Endothelial cell of hepatic sinusoid (primary cell): Measurements from ENCODE around the gene CASZ1.

ENCODE experiments used
- in situ Hi-C: cut with HindIII; loops from 2 replicates; pipeline ENCODE4 v1.10.0; 2017; ENCODE audit warnings: low sequenced_read_pairs

CASZ1 gene

DNA sequence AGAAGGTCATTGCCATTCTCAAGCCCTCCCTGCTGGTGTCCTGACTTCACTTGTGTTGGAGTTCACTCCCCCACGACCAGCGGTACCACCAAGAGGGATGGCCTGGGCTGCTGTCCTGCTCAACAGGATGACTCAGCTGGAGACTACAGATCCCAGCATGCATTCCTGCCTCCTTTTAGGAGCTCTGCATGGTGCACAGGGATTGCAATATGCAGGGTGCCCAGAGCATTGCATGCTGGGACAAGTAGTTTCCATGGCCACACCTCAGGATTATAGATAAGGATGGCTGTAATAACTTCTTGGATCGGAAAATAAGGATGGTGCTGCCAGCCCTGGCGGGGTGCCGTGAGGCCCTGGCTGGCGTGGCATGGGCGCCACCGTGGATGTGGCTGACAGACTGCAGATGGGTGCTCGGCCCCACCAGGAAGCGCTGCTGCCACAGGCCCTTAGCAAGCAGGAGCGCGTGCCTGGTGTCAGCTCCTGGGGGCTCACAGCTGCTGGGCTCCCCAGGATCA is 150.0 kb downstream of the CASZ1 start:
- in situ Hi-C loops: no loop called here

- in situ Hi-C loops: no loop called here
Measured at GRCh38 chr1:10644307-10645128, 151.9 kb downstream of the CASZ1 start.

DNA sequence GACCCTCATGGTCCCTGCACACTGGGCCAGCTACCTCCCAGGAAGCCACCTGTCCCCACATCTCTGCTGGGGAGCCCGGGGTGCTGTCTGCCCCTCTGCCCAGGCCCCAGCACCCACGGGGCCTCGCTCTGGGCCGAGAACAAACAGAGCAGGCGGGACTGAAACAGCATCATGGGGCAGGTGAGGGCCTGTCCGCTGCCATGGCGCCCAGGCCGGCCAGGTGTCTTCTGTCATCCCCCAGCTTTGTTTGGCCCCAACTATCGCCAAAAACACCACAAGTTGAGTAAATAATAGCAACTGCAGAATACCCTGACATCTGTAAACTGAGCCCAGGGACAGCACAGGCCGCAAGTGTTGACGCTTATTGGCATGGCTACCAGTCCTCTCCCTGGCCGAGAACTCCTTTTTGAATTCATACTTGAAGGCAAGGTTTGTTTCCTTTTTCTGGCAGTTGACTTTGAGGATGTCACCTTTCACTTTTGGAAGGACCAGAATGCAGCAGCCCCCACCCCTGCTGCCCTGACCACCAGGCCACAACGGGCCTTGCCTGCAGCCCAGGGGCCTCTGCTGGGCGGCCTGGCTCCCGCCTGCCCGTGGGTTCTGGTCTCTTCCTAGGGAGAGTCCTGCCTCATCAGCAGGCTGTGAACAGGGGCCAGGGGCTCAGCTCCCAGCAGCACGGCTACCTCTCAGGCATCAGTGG is 152.7 kb downstream of the CASZ1 start:
- in situ Hi-C loops: no loop called here

DNA sequence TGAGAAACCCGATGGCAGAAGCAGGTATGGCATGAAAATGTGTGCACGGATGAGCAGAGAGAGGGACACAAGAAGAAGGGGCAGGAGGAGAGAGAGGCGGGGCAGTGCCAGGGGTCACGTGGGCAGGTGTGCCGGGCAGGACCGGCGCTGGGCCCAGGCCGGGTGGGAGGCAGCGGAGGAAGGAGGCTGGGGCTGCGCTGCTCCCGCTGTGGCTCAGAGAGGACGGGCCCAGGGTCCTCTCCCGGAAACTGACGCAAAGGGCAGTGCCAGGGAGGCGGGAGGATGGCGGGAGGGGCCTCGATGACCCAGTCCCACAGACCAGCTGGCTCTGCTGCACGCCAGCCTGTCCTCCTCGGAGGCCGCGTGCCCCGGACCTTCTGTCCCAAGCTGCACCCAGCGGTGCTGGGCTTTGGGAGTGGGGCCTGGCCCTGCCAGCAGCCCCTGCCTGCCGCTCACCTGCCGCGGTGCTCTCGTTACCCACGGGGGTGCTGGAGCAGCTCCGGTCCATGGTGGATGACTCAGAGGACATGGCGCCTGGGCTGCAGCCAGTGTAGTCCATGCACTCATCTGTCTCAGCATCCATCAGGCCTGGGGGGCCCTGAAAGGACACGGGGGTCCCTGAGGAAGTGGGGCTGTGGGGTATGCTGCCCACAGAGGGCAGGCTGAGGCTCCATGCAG is 153.9 kb downstream of the CASZ1 start:
- in situ Hi-C loops: no loop called here

DNA sequence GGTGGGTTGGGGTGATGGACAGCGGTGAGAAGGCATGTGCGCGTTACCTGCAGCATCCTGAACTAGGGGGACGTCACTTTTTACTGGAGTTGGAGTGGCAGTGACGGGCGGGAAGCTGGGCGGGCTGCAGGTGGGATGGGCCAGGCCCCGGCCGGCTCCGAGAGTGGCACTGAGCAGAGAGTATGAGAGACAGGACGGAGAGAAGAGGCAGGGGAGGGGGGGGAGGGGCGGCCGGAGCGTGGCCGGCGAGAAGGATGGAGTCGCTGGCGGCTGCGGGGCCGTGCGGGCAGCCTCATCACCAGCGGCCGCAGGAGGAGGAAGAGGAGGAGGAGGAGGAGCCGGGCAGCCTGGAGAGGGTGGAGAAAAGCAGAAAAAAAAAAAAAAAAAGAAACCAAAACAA is 154.5 kb downstream of the CASZ1 start:
- in situ Hi-C loops: no loop called here

- in situ Hi-C loops: no loop called here
Measured at GRCh38 chr1:10640843-10641553, 155.4 kb downstream of the CASZ1 start.

- in situ Hi-C loops: no loop called here
Measured at GRCh38 chr1:10639775-10640578, 156.5 kb downstream of the CASZ1 start.

DNA sequence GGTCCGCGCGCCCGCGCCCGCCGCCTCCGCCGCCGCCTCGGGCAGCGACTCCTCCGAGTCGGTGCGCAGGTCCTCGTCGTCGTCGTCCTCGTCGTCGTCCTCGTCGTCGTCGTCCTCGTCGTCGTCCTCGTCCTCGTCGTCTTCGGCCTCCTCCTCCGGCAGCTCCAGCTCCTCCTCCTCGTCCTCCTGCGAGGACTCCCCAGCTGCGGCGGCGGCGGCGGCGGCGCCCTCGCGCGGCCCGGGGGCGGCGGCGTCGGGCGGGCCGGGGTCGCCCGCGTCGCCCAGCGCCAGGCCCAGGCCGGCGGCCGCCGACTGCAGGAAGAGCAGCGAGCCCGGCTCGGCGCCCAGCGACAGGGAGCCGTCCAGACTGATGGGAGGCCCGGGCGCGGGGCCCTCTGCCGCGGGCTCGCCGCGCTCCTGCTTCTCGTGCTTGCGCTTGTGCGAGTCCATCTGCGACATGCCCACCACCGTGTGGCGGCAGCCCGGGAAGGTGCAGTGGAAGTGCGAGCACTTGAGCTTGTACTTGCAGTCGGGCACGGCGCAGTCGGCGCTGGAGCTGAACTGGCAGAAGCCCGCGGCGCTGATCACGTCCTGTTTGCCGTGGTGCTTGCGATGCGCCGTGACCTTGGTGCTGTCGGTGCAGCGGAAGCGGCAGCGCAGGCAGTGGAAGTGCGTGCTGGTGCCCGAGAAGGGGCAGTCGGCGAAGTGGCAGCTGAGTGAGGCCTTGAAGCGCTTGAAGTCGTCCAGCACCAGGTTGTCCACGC is 157.3 kb downstream of the CASZ1 start:
- in situ Hi-C loops: no loop called here

DNA sequence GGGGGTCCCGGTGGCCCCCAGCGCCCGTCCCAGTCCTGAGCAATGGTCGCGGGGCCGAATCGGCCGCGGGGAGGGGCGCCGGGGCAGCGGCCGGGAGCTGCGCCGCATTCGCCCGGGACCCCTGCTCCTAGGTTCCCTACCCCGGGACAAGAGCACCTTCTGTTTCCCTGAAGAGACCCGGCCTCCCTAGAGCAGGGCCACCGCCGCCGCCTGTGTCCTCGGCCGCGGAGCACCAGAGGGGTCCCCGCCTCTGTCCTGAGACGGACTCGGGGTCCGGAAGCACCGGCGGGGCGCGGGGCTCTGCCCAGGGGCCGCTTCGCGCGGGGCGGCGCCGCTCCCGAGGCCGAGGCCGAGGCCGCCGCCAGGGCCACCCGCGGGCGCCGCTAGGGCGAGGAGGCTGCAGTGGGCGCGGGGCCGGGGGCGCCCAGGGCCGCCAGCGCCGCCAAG is 157.9 kb downstream of the CASZ1 start:
- in situ Hi-C loops: no loop called here

DNA sequence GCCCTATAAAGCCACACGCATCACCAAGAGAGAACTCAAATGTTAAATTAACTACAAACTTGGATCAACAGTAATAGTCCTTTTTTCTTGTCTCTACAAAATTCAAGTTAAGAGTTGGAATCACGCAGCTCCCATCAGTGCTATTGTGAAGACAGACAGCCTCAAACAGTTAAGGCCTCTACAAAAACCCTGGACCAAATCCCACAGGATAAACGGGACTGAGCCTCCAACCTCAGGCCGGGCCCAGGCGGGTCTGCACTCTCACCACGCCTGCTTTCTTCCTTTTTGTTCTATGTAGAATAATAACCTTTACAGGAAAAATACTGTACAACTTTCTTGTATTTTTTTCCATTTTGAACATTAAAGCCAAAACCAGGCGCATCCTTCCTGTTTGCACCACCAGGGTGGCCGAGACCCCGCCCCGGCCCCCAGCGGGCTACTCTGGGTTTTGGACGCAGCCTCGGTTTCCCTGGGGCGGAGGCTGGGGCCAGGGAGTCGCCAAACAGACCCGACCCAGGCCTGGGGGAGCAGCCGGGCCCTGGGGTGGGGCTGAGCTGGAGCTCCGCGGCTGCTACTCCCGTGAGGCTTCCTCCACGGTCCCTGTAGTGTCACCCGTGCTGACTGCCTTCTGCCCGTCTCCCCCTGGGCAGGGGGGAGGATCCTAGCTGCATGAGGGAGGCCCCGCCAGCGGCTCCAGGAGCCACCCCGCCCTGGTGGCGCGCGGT is 158.4 kb downstream of the CASZ1 start:
- in situ Hi-C loops: no loop called here

GRCh38 chr1:10637400-10637799 is 159.0 kb downstream of the CASZ1 start:
- in situ Hi-C loops: no loop called here

- in situ Hi-C loops: no loop called here
Measured at GRCh38 chr1:10635992-10636391, 160.5 kb downstream of the CASZ1 start.

DNA sequence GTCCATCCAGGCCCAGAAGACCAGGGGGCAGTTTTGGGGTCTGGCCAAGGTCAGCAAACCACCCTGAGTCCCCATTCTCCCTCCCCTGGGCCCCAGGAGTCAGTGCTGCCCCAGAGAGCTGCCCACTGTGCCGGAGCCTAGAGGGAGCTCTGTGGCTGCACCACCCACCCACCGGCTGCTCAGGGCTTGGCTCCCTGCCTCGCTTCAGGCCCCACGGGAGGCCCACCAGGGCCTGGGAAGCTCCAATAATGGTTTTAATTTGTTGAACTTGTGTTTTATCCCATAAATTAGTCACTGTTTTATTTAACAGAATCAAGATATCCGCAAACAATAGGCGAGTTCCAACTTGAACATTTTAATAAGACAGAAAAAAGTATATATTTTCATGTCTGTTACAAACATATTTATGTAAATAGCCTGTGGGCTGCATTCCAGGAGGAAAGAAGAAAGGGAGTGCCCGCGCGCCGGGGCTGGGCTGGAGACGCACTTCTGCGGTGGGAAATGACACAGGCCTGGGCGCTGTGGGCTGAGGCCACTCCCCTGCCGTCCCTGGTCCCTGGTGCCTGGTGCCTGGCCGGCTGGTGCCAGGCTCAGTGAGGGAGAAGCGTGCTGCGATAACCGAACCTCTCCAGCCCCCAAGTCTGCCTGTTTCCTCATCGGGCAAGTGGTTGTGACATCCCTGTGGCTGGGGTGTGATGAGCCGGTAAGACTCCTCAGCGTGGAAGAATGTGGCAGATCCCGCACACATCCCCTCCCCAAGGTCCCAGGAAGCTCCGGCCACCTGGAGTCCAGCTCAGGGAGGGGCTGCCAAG is 161.2 kb downstream of the CASZ1 start:
- in situ Hi-C loops: no loop called here

DNA sequence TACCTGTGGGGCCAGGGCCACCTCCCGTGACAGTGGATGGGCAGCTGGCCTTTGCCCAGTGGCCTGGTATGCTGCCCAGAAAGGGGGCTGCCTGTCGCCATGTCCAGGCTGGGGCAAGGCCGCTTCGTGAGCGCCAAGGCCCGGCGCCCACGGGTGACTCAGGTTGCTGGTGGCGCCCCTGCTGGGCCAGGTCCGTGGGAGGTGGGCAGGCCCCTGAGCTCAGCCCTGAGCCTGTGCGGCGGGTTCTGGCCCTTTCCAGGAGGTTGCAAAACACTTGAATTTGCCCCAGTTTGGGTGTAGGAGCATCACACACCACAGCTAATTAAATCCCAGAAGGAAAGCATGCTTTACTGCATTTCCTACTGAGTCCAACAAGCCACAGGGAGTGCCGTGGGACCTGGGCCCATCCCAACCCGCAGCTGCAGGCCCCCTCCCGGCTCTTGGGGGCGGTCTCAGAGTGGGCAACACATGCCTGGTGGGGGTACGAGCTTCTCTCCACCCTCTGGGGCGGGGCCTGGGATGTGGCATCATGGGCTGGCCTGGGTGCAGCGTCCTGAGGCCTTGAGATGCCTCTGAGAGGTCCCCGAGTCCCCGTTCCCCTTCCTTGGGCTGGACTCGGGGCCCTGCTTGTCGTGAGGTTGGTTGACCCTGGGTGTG is 161.9 kb downstream of the CASZ1 start:
- in situ Hi-C loops: no loop called here

- in situ Hi-C loops: no loop called here
Measured at GRCh38 chr1:10634075-10634427, 162.4 kb downstream of the CASZ1 start.

DNA sequence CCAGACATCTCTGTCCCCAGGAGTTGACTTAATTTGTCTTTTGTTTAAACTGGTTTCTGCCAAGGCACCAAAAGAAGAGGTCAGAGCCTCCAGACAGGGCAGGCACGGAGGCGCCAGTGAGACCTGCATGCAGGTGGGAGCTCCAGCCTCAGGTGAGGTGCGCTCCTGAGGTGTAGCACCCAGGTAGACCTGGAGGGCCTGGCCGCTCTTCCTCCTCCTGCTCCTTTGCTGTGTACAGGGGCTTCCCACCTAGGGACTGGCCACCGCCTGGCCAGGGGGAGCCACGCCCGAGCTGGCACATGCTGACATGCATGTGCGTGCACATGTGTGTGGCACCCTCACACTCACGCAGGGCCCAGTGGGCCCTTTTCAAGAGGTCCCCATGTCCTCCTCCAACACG is 163.0 kb downstream of the CASZ1 start:
- in situ Hi-C loops: no loop called here

GRCh38 chr1:10632691-10633090 is 163.8 kb downstream of the CASZ1 start:
- in situ Hi-C loops: no loop called here
